HepG2 (cell line): ENCODE results near the gene PIP4K2B. TPM values are rescaled to one million over a fixed set of nuclear protein-coding genes. Genes with fewer than 3 reads are reported as not detected.

Experiments used
- ATAC-seq: fragments of 200-7000 bp; cut with Tn5 transposase; 3 replicates; pipeline ENCODE4 v1.9.1; 2020; ENCODE audit warnings: mild to moderate bottlenecking, moderate library complexity
- BruUV-seq: library from RNA; stranded (reverse); fragments of 400-500 nt; replicated peaks from 2 replicates; lab custom pipeline; 2021; lab: Mats Ljungman, UMichigan
- CTCF ChIA-PET: fragments of 300-600 bp; formaldehyde crosslinking; extraction: SDS; loops from one replicate; lab custom pipeline; 2021; ENCODE audit warnings: low total read pairs, inconsistent platforms, low intra/inter-chr PET ratio; lab: Yijun Ruan, JAX
- POLR2A ChIA-PET: fragments of 350-600 bp; sonication (Branson Sonifier 250); formaldehyde crosslinking; loops from one replicate; lab custom pipeline; 2020; ENCODE audit warnings: antibody characterized with exemption, inconsistent platforms; lab: Yijun Ruan, JAX
- DNase-seq: peaks from one replicate; pipeline ENCODE4 v3.0.0-alpha.2; 2015; ENCODE audit warnings: low spot score
- FAIRE-seq: peaks from 3 replicates; lab custom pipeline; 2011; peaks lifted over from hg19 to GRCh38; lab: Jason Lieb, UNC
- H2AFZ ChIP-seq: one replicate; pipeline ENCODE4 v1.6.1; 2011; ENCODE audit warnings: low read length, inconsistent platforms
- H3K27ac ChIP-seq: fragments of 300-600 bp; 3 replicates; pipeline ENCODE4 v1.8.0; 2011; ENCODE audit warnings: mixed run types, mild to moderate bottlenecking, mixed read lengths, low read length, inconsistent platforms; ENCODE audit not compliant: insufficient read depth; ENCODE audit errors: extremely low read length
- H3K27me3 ChIP-seq, 2 experiments: fragments of 200-600 bp in 1 of 2; 2 replicates in 1 of 2; 3 replicates in 1 of 2; pipeline versions ENCODE4 v1.6.0 to v1.8.0; 2011; ENCODE audit warnings: low read length in 2 of 2, mild to moderate bottlenecking in 2 of 2, moderate library complexity in 2 of 2, inconsistent platforms in 1 of 2; ENCODE audit not compliant: insufficient read depth in 2 of 2, control insufficient read depth in 1 of 2
- H3K36me3 ChIP-seq, 2 experiments: fragments of 200-600 bp in 1 of 2; replicated peaks in 1 of 2; 2 replicates in 1 of 2; 3 replicates in 1 of 2; pipeline versions ENCODE4 v1.5.1 to v1.8.0; 2011; ENCODE audit warnings: low read length in 2 of 2, inconsistent platforms in 1 of 2; ENCODE audit not compliant: insufficient read depth in 2 of 2, control insufficient read depth in 1 of 2
- H3K4me1 ChIP-seq: 2 replicates; pipeline ENCODE4 v1.5.1; 2012; ENCODE audit warnings: low read length, inconsistent platforms; ENCODE audit not compliant: insufficient read depth
- H3K4me2 ChIP-seq: 2 replicates; pipeline ENCODE4 v1.6.0; 2011; ENCODE audit warnings: low read depth, low read length, inconsistent platforms
- H3K4me3 ChIP-seq, 3 experiments: fragments of 200-600 bp in 1 of 3; sonication (generic), shearing (Covaris generic) in 1 of 3; replicated peaks in 1 of 3; 2 replicates each; pipeline ENCODE4 v1.5.1; 2011 to 2016; ENCODE audit warnings: low read length in 3 of 3, inconsistent platforms in 2 of 3, low read depth in 2 of 3, mild to moderate bottlenecking in 2 of 3, control low read depth in 1 of 3, mixed read lengths in 1 of 3; ENCODE audit not compliant: insufficient read depth in 1 of 3
- H3K79me2 ChIP-seq: one replicate; pipeline ENCODE4 v1.6.1; 2011; ENCODE audit warnings: low read length, inconsistent platforms; ENCODE audit not compliant: insufficient read depth
- H3K9ac ChIP-seq: 2 replicates; pipeline ENCODE4 v1.6.0; 2011; ENCODE audit warnings: mild to moderate bottlenecking, low read depth, low read length, inconsistent platforms; ENCODE audit not compliant: insufficient read depth
- H3K9me3 ChIP-seq: 2 replicates; pipeline ENCODE4 v1.5.1; 2012; ENCODE audit warnings: mild to moderate bottlenecking, low read length
- H4K20me1 ChIP-seq: 2 replicates; pipeline ENCODE4 v1.6.0; 2011; ENCODE audit warnings: inconsistent platforms, mild to moderate bottlenecking, low read length, moderate library complexity; ENCODE audit not compliant: insufficient read depth
- CEBPB ChIP-seq: IDR thresholded peaks from 2 replicates; pipeline ENCODE4 v1.6.1; 2011; ENCODE audit warnings: low read depth, low read length, improper control_type of control experiment, borderline replicate concordance
- MXI1 ChIP-seq: IDR thresholded peaks from 3 replicates; pipeline ENCODE4 v1.6.1; 2012; ENCODE audit warnings: low read depth, low read length, inconsistent platforms, borderline replicate concordance
- PITX1 ChIP-seq: sonication (generic); formaldehyde crosslinking; IDR thresholded peaks from 2 replicates; pipeline ENCODE4 v1.5.1; 2020; ENCODE audit warnings: mild to moderate bottlenecking, missing genetic modification reagents
- SKI ChIP-seq: fragments of 450-650 bp; IDR thresholded peaks from one replicate; pipeline ENCODE4 v1.6.1; 2018; ENCODE audit warnings: mild to moderate bottlenecking; ENCODE audit not compliant: partially characterized antibody
- ZNF121 ChIP-seq: sonication (generic); formaldehyde crosslinking; IDR thresholded peaks from 2 replicates; pipeline ENCODE4 v1.5.0; 2020; ENCODE audit warnings: mild to moderate bottlenecking, missing genetic modification reagents
- ZNF275 ChIP-seq: sonication (generic); formaldehyde crosslinking; IDR thresholded peaks from 2 replicates; pipeline ENCODE4 v1.8.0; 2022; ENCODE audit warnings: missing genetic modification reagents, mild to moderate bottlenecking, inconsistent platforms, borderline replicate concordance
- ZNF615 ChIP-seq: sonication (generic); formaldehyde crosslinking; IDR thresholded peaks from 2 replicates; pipeline ENCODE4 v1.5.0; 2020; ENCODE audit warnings: mild to moderate bottlenecking, missing genetic modification reagents, borderline replicate concordance
- WGBS: methylation state at CpG from one replicate; pipeline ENCODE4 v1.1.6; 2017; ENCODE audit warnings: low lambda C conversion rate; 5-methylcytosine and 5-hydroxymethylcytosine counted together
- in situ Hi-C: cut with HindIII; loops from 2 replicates; pipeline ENCODE4 v1.10.0; 2017; ENCODE audit warnings: low pct_unique_long_range_greater_than_20kb; ENCODE audit not compliant: extremely low pct_ligation_motif_present
- intact Hi-C: fragments of 100-400 bp; cut with micrococcal nuclease; formaldehyde crosslinking; loops from one replicate; pipeline ENCODE4 v1.10.0; 2022; ENCODE audit not compliant: unreplicated experiment
- polyA plus RNA-seq, 8 experiments: library from polyadenylated mRNA; depleted of rRNA in 3 of 8; stranded (reverse) in 7 of 8; unstranded in 1 of 8; fragments of >200 nt; fragmentation: Illumina TruSeq in 4 of 8; extraction: Trizol in 4 of 8; gene quantifications; 2 replicates each; pipeline versions ENCODE4 v1.2.1 to v1.2.3, GENCODE V29; 2011 to 2016; ENCODE audit warnings: low read depth in 4 of 8, missing spikeins in 1 of 8, mixed read lengths in 1 of 8; ENCODE audit not compliant: insufficient read depth in 1 of 8
- total RNA-seq, 5 experiments: library from RNA; depleted of rRNA; stranded (reverse); fragments of >200 nt; fragmentation: Illumina TruSeq; extraction: Trizol; gene quantifications; 2 replicates each; pipeline ENCODE4 v1.2.3, GENCODE V29; 2016; ENCODE audit warnings: low read depth in 1 of 5
- TF ChIP-seq, protein P1 (sequence below): sonication (generic); formaldehyde crosslinking; IDR thresholded peaks from 2 replicates; pipeline ENCODE4 v1.5.0; 2020; ENCODE audit warnings: mild to moderate bottlenecking, missing genetic modification reagents

PIP4K2B gene
- total and polyA plus RNA-seq, 2 of the 13 experiments (the other 11 are each of a cell fraction or from before 2014, with no cell fraction given) = 20.4 to 54.0 TPM

DNA sequence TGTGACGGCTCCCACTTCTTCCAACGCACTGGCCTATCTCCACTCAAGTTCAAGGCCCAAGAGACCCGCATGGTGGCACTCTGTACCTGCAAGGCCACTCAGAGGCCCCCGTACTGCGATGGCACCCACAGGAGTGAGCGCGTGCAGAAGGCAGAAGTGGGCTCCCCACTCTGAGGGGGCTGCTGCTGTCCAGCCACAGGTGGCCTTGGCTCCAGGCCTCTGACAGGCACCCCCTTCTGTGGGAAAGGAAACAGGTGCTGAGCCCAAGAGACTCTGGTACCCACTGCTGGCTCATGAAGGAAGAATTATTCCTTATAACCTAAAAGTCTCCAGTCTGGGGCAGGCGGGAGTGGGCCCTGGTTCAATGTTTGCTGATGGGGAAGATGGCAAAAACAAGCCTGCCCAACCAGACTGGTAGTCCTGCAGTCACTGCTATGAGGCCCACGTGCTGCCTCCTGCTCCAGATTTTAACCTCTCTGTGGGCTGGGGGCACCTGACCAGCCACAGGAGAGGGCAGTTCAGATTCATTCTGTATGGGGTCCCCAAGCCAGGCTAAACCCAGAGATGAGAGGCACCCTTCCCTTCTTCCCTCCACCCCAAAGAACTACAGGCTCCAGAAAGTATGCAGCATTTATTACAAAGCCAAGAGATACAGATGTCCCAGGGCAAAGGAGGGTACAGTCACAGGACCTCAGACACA is 65.9 kb downstream of the PIP4K2B start (continued):
- TF ChIP-seq ZNF275 (CRISPR knock-in tag) (0 out of 2 replicates have a peak, but pooled peaks have one; percentile 49), MXI1 (no peak), CEBPB (no peak)

DNA sequence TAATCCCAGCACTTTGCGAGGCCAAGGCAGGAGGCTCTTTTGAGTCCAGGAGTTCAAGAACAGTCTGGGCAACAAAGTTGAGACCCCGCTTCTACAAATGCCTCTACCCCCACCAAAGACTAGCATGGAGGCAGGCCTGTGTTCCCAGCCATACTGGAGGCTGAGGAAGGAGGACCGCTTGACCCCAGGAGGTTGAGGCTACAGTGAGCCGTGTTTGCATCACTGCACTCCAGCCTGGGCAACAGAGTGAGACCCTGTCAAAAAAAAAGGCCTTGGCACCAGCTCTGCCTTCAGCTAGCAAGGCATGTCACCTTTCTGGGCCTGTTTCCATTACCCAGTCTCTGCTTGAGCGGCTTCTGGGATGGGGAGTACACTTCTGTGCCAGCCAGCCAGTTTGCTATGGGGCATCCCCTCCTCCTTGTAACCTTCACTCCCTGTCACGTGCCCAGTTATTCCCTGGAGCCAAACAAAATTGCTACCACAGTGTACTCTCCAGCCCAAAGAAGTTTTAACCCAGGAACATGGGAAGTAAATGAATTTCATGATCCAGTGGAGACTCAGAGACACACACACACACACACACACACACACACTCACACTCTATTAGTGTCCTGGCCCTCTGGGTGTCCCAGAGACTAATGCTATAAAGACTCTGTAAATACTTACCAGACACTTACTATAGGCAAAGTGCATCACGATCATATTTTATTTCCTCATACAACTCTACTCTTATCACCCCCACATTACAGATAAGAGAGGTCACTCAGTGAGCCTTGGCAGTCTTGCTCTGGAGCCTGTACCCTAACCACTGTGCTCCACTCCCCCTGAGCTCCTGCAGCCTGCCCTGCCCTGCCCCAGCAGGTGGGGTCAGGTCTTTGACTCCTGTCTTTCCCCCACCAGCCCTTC is 66.7 kb downstream of the PIP4K2B start:
- H4K20me1 ChIP-seq = peaks cover 20% of the 10 kb centered on the region; the same call in 1 of the 2 replicates
- H3K27me3 ChIP-seq = no peaks in the 10 kb centered on the region
- H3K9ac ChIP-seq = no peak overlapping the region; the same call in 1 of the 2 replicates
- H3K36me3 ChIP-seq = peaks cover 12 to 33% of the 10 kb centered on the region in 2 experiments
- H3K4me2 ChIP-seq = peak overlapping the region; percentile 92
- DNase-seq = no peak
- peaks cover 54% of the 10 kb centered on the region for H3K4me1 ChIP-seq
- H3K27ac ChIP-seq = no peak overlapping the region
- H3K4me3 ChIP-seq = 0 out of 6 replicates have a peak overlapping the region, but pooled peaks of 1 of the 3 experiments have one; percentile 95
- intact Hi-C loops (no loop called here), in situ Hi-C loops (loop anchor here (5.0 kb wide), 1 partner anchor 55 kb away; no protein-coding TSS in a partner anchor)
- no TSS peak for BruUV-seq
- H3K9me3 ChIP-seq = no peaks in the 10 kb centered on the region
- no peak overlapping the region for H2AFZ ChIP-seq
- TF ChIP-seq ZNF615 (CRISPR knock-in tag) (0 out of 2 replicates have a peak, but pooled peaks have one; percentile 50), PITX1 (0 out of 2 replicates have a peak, but pooled peaks have one; percentile 1), SKI (no peak), ZNF121 (CRISPR knock-in tag) (0 out of 2 replicates have a peak, but pooled peaks have one; percentile 35)
- TF ChIP-seq, protein P1, sequence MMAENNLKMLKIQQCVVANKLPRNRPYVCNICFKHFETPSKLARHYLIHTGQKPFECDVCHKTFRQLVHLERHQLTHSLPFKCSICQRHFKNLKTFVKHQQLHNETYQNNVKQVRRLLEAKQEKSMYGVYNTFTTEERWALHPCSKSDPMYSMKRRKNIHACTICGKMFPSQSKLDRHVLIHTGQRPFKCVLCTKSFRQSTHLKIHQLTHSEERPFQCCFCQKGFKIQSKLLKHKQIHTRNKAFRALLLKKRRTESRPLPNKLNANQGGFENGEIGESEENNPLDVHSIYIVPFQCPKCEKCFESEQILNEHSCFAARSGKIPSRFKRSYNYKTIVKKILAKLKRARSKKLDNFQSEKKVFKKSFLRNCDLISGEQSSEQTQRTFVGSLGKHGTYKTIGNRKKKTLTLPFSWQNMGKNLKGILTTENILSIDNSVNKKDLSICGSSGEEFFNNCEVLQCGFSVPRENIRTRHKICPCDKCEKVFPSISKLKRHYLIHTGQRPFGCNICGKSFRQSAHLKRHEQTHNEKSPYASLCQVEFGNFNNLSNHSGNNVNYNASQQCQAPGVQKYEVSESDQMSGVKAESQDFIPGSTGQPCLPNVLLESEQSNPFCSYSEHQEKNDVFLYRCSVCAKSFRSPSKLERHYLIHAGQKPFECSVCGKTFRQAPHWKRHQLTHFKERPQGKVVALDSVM (CRISPR knock-in tag) = peak; percentile 90; the same call in 1 of the 2 replicates
- WGBS = 91% methylated on average over 6 of the region's 7 CpGs
- POLR2A ChIA-PET = interaction anchor here (0.8 to 2.8 kb wide), 7 partner anchors 13 to 61 kb away, joined by 3 to 43 read pairs (median 19); partner anchors contain the start of genes MLLT6 and PSMB3
- no peak for FAIRE-seq
- CTCF ChIA-PET = interaction anchor here (1.1 to 3.6 kb wide), 2 partner anchors 54 to 127 kb away, joined by 4 to 37 read pairs; partner anchors contain the start of gene SRCIN1
- H3K79me2 ChIP-seq = peaks cover 26% of the 10 kb centered on the region
- ATAC-seq = no peak
